Measurements from ENCODE around the gene SNAI3. TPM values are rescaled to one million over a fixed set of nuclear protein-coding genes. Genes with fewer than 3 reads are reported as not detected.

The SNAI3 gene
- total RNA-seq, 1 experiment from 2014 or later, result 2.2 TPM

DNA sequence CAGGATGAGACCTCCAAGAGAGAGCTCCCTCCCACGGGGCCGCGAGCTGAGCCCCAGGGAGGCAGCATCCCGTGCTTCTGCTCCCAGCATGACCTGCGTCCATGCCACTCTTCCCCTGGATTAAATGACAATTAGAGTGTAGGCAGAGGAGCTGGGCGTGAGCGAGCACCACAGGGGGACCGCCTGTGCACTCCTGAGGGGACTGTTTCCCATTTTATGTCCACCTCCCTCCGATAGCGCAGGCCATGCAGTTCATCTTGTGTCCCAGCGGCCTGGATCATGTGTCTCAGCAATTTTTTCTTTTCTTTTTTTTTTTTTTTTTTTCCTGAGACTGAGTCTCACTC, 53.7 kb downstream of the SNAI3 start:
- POLR2A ChIA-PET, result no interaction called here
- Histone ChIP-seq H3K9ac (ENCODE audit: low read length) (no peak overlapping the region), H3K4me2 (ENCODE audit: low read length) (no peak overlapping the region), H2AFZ (ENCODE audit: low read depth, low read length, poor library complexity, severe bottlenecking) (no peak overlapping the region), H3K27me3 (ENCODE audit: insufficient read depth, low read length) (no peaks in the 10 kb centered on the region), H4K20me1 (ENCODE audit: insufficient read depth) (no peaks in the 10 kb centered on the region), H3K9me2 (ENCODE audit: insufficient read depth) (no peaks in the 10 kb centered on the region), H3K79me2 (ENCODE audit: insufficient read depth, low read length) (no peaks in the 10 kb centered on the region), H3K27ac (ENCODE audit: low read depth, low read length) (no peak overlapping the region), H3K4me3 (replicated peaks in 1 of 2; ENCODE audit: low read depth in 1 of 2, low read length in 2 of 2) (no peak overlapping the region), H3K4me1 (ENCODE audit: control insufficient read depth in 1 of 2, insufficient read depth in 2 of 2, low read length in 2 of 2) (peaks cover 2 to 13% of the 10 kb centered on the region in 2 experiments; a peak in 2 of 4 replicates), H3K9me3 (ENCODE audit: control insufficient read depth in 1 of 2, insufficient read depth in 1 of 2, low read depth in 1 of 2, low read length in 2 of 2) (no peaks in the 10 kb centered on the region), H3K36me3 (ENCODE audit: control insufficient read depth in 1 of 2, insufficient read depth in 2 of 2, low read length in 2 of 2) (peaks cover 30 to 36% of the 10 kb centered on the region in 2 experiments; a peak in 3 of 4 replicates)
- TF ChIP-seq ZNF274 (IDR thresholded peaks at IDR 0.05; ENCODE audit: low read depth, low read length) (no peak), SP1 (IDR thresholded peaks at IDR 0.05; ENCODE audit: low read depth) (no peak), SIN3A (IDR thresholded peaks at IDR 0.05; ENCODE audit: low read depth) (no peak), CEBPB (IDR thresholded peaks at IDR 0.05; ENCODE audit: low read depth) (no peak), TCF7L2 (IDR thresholded peaks at IDR 0.05; ENCODE audit: borderline replicate concordance, extremely low read depth, insufficient read depth, insufficient read length) (no peak), ELF1 (IDR thresholded peaks at IDR 0.05; ENCODE audit: borderline replicate concordance, low read depth) (no peak), EGR1 (IDR thresholded peaks at IDR 0.05; ENCODE audit: low read depth) (no peak), EZH2 (IDR thresholded peaks at IDR 0.05) (no peak)
- TF ChIP-seq, protein P1, sequence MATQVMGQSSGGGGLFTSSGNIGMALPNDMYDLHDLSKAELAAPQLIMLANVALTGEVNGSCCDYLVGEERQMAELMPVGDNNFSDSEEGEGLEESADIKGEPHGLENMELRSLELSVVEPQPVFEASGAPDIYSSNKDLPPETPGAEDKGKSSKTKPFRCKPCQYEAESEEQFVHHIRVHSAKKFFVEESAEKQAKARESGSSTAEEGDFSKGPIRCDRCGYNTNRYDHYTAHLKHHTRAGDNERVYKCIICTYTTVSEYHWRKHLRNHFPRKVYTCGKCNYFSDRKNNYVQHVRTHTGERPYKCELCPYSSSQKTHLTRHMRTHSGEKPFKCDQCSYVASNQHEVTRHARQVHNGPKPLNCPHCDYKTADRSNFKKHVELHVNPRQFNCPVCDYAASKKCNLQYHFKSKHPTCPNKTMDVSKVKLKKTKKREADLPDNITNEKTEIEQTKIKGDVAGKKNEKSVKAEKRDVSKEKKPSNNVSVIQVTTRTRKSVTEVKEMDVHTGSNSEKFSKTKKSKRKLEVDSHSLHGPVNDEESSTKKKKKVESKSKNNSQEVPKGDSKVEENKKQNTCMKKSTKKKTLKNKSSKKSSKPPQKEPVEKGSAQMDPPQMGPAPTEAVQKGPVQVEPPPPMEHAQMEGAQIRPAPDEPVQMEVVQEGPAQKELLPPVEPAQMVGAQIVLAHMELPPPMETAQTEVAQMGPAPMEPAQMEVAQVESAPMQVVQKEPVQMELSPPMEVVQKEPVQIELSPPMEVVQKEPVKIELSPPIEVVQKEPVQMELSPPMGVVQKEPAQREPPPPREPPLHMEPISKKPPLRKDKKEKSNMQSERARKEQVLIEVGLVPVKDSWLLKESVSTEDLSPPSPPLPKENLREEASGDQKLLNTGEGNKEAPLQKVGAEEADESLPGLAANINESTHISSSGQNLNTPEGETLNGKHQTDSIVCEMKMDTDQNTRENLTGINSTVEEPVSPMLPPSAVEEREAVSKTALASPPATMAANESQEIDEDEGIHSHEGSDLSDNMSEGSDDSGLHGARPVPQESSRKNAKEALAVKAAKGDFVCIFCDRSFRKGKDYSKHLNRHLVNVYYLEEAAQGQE (IDR thresholded peaks at IDR 0.05; ENCODE audit: low read depth), result no peak
- TF ChIP-seq, protein P2, sequence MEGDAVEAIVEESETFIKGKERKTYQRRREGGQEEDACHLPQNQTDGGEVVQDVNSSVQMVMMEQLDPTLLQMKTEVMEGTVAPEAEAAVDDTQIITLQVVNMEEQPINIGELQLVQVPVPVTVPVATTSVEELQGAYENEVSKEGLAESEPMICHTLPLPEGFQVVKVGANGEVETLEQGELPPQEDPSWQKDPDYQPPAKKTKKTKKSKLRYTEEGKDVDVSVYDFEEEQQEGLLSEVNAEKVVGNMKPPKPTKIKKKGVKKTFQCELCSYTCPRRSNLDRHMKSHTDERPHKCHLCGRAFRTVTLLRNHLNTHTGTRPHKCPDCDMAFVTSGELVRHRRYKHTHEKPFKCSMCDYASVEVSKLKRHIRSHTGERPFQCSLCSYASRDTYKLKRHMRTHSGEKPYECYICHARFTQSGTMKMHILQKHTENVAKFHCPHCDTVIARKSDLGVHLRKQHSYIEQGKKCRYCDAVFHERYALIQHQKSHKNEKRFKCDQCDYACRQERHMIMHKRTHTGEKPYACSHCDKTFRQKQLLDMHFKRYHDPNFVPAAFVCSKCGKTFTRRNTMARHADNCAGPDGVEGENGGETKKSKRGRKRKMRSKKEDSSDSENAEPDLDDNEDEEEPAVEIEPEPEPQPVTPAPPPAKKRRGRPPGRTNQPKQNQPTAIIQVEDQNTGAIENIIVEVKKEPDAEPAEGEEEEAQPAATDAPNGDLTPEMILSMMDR (IDR thresholded peaks at IDR 0.05 in 2 of 3, conservative IDR thresholded peaks at IDR 0.05 in 1 of 3; ENCODE audit: borderline replicate concordance in 1 of 3, insufficient read depth in 1 of 3, low read depth in 2 of 3, low read length in 2 of 3), result no peak
- CTCF ChIA-PET, result no interaction called here
- ATAC-seq (no peak), DNase-seq (ENCODE audit: low read depth, low spot score) (no peak)
- intact Hi-C loops (cut with micrococcal nuclease), result no loop called here
- no TSS peak for BruUV-seq (replicated peaks)
- RAD21 ChIA-PET (ENCODE audit: low non-redundant PET in 1 of 2, low total read pairs in 2 of 2, uncharacterized antibody in 2 of 2, unreplicated experiment in 2 of 2), result no interaction called here
